HG03565 (cell line): ENCODE measurements around the gene RAB3B.

Source experiments
- ATAC-seq: cut with Tn5 transposase; IDR thresholded peaks from one replicate; pipeline ENCODE4 v1.9.1; 2021; ENCODE audit warnings: mild to moderate bottlenecking, moderate library complexity; ENCODE audit not compliant: unreplicated experiment

RAB3B gene

DNA sequence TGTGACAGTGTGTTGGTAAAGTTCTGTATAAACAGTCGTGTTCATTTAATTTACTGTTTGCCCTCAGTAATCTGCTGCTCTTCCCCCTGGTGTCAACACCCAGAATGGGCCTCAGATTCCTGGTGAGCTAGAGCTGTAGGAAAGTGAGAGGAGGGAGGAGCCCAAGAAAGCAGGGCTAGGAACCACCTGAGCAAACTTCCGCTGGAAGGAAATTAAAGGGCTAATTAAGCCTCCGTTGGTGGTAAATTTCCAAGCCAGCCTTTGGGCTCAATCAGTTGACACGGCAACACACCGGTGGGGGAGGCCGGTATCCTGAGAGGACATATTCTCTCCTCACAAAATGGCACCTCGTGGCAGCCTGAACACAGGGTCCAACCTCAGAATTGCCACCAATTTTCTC, 32.9 kb downstream of the RAB3B start:
- no peak for ATAC-seq

GRCh38 chr1:51956528-51957509, 33.7 kb downstream of the RAB3B start:
- no peak for ATAC-seq

GRCh38 chr1:51955797-51956527, 34.5 kb downstream of the RAB3B start:
- no peak for ATAC-seq

GRCh38 chr1:51954783-51955182, 35.7 kb downstream of the RAB3B start:
- no peak for ATAC-seq

DNA sequence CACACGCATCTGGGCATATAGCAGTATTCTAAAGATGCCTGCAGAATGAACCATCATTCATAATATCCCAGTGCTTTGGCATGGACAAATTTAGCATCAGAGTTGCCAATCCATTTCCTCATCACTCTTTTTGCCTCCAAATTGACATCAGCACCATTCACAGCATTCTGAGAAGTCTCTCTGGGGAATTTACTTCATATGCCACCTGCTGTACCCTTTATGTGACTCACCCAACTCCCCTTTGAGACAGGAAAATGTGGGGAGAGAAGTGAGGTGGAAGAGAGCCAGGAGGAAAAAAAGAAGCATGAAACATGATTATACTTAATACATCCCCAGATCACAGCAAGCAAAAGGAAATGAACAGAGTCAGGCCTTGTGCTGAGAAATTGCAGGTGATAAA, 37.4 kb downstream of the RAB3B start:
- no peak for ATAC-seq

DNA sequence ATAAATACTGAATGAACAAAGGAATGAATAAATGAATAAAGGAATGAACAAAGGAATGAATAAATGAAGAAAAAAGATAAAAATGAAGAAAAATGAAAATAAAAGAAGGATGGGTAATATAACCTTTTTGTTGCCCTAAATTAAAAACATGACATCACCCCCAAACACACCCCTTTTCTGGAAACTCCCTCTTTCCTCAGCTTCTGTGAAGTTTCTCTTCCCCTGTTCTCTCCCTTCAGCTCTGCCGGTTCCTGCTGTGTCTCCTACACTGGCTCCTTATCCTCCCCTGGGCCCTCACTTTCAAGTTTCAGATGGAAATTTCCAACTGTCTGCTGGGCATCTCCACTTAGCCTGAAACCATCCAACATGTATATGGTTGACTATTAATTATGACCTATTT, 37.9 kb downstream of the RAB3B start:
- no peak for ATAC-seq

- ATAC-seq = no peak
These were observed 39.8 kb downstream of the RAB3B start for GRCh38 chr1:51950701-51951100.

DNA sequence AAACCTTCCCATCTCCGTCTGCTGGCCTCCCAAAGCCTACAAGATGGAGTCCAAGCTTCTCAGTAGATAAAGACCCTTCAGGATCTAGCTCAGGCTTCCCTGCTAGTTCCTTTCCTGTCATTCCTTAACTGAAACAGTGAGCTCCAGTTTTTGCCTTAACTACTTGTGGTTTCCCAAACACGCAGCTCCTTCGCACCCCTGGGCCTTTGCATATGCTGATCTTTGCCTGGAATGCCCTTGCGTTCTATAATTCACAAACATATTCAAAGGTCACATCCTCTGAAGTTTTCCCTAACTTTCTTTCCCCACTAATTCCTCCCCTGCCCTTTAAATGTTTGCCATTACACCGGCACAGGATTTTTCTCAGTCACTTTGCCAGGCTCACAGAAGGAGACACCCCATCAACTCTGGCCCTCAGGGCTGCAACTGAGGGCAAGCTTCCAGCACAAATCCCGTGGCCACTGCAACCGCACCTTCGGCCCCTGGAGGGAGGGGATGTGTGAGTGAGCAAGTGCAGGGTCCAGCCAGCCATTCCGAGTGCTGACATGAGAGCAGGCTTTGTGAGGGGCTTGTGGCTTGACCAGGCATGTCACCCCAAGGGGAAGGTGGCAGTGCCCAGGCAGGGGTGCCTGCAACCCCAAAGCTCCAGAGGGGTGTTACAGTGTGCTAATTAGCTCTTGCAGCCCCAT, 41.3 kb downstream of the RAB3B start:
- no peak for ATAC-seq

GRCh38 chr1:51948491-51948915, 42.0 kb downstream of the RAB3B start:
- no peak for ATAC-seq

- ATAC-seq = no peak
These were observed 44.2 kb downstream of the RAB3B start for GRCh38 chr1:51946300-51946699.

- ATAC-seq = no peak
These were observed 44.9 kb downstream of the RAB3B start for GRCh38 chr1:51945591-51945990.

DNA sequence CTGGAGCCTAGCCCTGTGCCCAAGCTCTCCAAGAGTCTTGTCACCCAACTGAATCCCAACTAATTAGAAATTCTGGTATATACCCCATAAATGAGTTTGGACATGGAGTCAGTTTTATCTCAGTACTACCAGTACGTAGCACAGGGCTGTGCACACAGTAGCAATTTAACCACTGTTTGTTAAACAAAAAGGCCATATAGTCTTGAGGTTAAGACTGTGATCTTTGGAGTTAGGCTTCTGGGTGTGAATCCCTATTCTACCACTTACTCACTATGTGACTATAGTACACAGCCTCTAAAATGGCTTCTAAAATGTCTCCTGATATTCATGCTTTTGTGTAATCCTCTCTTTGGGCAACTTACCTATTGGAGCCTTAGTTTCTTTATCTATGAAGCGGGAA, 48.2 kb downstream of the RAB3B start:
- no peak for ATAC-seq

DNA sequence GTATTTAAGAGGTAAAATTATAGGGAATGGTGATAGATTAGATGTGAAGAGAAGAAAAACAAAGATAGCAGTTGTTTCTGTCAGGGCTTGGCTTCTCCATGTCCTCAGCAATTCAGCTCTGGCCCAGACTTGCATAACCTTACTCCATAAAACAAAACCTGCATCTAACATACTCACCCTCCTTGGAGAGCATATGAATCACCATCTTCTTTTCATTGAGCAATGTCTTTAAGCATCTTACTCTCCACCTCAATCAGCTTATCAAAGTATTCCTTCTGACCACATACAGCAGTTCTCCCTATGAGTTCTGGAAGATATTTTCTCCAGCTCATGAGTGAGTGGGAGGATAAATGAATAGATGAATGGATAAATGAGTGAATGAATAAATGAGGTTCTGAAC, 49.0 kb downstream of the RAB3B start:
- no peak for ATAC-seq

- no peak for ATAC-seq
These were observed 53.4 kb downstream of the RAB3B start for GRCh38 chr1:51937112-51937511.

DNA sequence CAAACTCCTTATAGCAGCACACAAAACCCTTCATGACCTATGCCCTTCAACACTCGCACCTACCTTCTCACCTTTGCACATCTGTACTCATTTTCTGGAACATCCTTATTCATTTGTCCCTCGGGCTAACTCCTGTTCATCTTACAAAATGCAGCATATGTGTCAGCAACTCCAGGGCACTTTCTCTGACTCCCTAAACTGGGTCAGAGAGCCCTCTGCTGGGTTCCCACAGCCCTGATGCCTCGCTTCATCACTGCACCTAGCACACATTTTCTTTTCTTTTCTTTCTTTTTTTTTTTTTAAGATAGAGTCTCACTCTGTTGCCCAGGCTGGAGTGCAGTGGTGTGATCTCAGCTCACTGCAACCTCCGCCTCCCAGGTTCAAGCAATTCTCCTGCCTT, 54.0 kb downstream of the RAB3B start:
- no peak for ATAC-seq

DNA sequence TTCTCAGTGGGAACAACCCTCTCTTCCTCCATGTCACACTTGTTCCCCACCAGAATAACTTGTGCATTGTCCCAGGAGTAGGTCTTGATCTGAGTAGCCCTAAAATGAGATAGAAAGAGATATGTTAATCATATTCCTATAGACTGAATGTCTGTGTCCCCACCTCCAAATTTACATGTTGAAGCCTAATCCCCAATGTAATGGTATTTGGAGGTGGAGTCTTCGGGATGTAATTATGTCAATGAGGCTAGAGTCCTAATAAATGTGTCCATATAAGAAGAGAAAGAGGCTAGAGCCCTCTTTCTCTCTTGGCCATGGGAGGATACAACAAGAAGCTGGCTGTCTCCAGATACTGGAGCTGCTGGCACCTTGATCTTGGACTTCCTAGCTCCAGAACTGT, 57.2 kb downstream of the RAB3B start:
- ATAC-seq = no peak

DNA sequence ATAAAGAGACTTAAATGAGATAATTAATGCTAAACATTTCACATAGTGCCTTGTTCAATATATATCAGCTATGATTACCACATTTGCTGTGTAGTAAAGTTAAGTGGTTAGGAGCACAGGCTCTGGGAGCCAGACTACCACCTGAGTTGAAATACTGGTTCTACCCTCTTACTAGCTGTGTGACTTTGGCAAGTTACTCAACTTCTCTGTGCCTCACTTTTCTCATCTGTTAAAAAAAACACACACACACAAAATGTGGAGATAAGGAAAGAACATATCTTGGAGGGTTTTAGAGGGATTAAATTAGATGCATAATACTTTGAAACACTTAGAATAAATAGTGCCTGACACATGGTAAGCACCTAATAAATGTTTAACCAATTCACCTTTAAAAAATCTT, 60.2 kb downstream of the RAB3B start:
- no peak for ATAC-seq

DNA sequence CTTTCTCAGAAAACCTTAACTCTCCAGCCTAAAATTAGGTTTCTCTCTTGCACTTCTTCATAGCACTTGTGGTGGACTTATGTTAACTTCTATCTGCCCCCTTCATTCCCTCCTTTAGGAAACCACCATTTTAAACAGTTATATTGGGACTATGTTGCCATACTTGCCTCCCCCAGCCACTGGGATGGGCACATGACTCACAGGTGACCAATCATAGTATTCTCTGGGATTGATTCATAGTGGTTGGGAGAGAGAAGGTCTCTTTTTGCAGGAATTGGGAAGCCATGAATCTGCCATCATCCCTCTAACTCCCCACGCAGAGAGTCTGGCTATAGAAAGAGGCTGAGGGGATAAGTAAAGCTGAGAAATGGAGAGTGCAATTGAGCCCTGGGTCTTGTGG, 61.6 kb downstream of the RAB3B start:
- ATAC-seq = no peak

- no peak for ATAC-seq
These were observed 63.5 kb downstream of the RAB3B start for GRCh38 chr1:51927029-51927428.

GRCh38 chr1:51926171-51926812, 64.2 kb downstream of the RAB3B start:
- ATAC-seq = no peak

DNA sequence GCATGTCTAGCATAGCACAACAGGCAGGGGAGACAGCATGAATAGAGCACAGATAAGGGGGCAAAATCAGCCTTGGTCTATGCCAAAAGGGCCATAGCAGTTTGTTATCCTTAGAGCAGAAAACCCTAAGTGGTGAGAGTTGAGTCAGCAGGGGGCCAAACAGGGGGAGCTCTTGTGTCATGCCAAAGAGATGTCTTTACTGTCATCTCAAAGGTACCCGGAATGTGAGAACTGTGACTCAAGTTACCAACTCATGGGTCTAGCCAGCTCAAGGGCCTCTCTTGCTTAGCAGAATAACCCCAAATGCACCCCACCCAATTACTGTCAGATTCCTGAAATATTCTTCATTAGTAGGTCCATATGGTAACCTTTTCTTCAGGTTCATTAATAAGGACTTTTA, 66.0 kb downstream of the RAB3B start:
- ATAC-seq = no peak
